HG02588 (cell line): ENCODE measurements around the gene FAM78A.
"Not testable (repeated sequence)": the region's sequence is repeated elsewhere in the genome, so short reads cannot be mapped to it uniquely, and the experiment has no call there.

Experiments used
- ATAC-seq: cut with Tn5 transposase; IDR thresholded peaks from one replicate; pipeline ENCODE4 v1.9.1; 2021; ENCODE audit warnings: mild to moderate bottlenecking, moderate library complexity; ENCODE audit not compliant: unreplicated experiment

Gene FAM78A

DNA sequence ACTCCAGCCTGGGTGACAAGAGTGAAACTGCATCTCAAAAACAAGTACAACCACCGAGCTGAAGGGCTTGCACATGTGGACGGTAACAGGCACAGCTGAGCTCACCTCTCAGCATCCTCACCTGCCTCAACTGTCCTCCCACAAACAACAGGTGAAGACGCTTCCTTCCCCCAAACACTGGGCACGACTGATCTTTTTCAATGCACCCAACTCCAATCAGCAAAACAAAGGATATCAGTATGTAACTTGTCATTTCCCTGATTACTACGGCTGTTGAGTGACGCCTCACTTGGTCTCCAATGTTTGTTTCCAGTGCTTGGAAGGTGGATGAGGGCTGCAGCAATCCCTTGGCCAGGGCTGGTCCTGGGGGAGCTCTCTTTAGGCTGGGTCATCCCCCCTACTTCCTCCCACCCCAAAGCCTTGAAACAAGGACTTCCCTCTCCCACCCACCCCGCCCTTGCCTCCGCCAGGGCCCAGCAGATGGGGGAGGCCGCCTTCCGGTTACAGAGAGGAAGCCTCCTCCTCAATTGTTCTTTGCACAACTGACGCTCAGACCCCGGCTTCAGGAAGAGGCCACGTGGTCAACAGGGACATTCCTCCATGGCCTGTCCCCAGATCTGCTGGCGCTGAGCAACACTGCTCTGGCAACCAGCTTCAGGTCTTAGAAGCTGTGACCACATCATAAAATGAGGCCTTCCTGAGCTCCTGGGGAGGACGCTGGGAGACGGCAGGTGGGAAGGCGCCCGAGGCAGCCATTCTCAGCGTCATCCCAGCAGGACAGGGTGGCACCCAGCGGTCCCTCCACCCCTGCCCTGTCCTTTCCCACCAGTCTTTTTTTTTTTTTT is 5.9 kb downstream of the FAM78A start:
- ATAC-seq: no peak

DNA sequence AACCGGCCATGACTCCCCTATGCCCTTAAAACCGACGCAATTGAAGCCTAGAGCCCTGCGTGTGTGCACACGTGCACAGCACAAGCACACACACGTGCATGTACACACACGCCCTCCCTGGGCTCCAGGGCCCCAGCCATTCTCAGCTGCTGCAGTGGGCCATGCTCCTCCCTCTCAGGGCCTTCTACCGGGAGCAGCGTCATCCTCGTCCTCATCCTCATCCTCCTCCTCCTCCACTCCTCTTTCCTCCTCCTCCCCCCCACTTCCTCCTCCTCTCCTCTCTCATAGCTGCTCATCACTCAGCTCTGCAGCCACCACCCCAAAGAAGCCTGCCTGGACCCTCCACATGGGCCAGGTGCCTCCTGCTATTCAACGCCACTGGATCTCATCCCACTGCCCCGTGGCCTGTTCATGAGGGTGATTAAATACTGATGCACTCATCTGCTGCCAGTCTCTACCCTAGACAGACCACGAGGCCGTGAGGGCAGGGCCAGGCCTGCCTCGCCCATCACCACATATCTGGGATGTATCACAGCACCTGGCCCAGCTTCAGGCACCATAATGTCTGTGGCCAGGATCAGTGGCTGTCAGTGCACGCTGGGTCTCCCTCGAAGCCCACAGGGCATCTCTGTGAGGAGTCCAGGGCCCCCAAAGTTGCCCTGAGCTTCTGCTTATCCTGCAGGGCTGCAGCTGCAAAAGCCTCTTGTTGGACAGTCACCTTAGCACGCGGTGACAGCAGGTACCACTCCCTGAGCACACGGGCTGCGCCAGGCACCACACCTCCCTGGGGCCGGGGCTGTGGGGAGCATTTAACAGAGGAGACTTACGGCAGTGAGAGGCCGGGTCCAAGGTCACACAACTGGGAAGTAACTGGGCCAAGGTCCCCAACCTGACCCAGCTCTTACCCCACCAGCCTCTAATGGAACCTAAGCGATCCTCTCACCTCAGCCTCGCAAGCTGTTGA is 9.8 kb downstream of the FAM78A start:
- no peak for ATAC-seq

DNA sequence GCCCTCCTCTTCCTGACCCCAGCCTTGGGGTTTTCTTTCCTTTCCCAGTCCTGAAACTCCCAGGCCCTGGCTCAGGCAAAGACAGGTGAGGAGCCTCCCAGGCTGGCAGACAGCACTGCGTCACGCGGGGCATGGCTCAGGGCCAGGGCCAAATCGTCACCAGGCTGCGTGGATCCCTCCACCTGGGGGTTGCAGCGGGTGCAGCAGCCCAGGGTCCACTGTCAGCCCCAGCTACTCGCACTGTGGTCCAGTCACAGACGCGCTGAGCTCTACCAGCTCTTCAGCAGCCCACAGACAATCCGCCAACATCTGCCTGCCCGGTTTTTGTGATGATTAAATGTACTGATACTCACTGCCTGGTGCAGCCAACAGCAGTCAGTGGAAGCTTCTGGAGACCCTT is 12.1 kb downstream of the FAM78A start:
- ATAC-seq: no peak

DNA sequence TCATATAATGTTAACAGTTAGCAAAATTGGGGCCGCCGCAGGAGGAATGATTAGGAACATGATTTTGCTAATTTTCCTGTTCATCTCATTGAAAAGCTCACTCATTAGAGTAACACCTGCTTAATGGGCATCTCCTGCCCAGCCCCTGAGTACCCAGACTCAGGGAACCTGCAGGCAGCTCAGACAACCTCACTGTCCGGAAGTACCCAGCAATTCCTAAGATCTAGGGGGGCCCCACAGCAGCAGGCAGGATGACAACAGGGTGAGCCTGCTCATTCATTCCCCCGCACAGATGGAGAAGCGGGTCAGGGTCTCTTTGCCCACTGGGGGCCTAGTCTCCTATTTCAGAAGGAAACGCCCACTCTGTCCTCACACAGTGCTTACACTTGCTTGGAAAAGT is 12.6 kb downstream of the FAM78A start:
- ATAC-seq: no peak

DNA sequence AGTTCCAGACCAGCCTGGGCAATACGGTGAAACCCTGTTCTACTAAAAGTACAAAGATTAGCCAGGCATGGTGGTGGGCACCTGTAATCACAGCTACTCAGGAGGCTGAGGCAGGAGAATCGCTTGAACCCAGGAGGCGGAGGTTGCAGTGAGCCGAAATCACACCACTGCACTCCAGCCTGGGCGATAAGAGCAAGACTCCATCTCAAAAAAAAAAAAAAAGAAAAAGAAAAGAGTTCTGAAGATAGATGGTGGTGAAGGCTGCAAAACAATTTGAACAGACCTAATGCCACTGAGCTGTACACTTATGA is 13.3 kb downstream of the FAM78A start:
- ATAC-seq: not testable (repeated sequence)

DNA sequence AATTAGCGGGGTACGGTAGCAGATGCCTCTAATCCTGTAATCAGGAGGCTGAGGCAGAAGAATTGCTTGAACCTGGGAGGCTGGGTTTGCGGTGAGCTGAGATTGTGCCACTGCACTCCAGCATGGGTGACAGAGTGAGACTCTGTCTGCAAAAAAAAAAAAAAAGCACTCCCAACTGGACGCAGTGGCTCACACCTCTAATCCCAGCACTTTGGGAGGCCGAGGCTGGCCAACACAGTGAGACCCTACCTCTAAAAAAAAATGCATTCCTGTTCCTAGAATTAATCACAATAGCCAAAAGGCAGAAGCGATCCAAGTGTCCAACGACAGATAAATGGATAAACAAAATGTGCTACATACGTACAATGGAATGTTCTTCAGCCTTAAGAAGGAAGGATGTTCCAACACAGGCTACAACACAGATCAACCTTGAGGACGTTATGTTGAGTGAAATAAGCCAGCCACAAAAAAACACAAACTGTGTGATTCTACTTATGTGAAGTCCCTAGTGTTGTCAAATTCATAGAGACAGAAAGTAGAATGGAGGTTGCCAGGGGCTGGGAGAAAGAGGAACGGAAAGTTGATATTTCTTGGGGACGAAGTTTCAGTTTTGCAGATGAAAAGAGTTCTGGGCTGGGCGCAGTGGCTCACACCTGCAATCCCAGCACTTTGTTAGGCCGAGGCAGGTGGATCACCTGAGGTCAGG is 13.8 kb downstream of the FAM78A start:
- no peak for ATAC-seq

DNA sequence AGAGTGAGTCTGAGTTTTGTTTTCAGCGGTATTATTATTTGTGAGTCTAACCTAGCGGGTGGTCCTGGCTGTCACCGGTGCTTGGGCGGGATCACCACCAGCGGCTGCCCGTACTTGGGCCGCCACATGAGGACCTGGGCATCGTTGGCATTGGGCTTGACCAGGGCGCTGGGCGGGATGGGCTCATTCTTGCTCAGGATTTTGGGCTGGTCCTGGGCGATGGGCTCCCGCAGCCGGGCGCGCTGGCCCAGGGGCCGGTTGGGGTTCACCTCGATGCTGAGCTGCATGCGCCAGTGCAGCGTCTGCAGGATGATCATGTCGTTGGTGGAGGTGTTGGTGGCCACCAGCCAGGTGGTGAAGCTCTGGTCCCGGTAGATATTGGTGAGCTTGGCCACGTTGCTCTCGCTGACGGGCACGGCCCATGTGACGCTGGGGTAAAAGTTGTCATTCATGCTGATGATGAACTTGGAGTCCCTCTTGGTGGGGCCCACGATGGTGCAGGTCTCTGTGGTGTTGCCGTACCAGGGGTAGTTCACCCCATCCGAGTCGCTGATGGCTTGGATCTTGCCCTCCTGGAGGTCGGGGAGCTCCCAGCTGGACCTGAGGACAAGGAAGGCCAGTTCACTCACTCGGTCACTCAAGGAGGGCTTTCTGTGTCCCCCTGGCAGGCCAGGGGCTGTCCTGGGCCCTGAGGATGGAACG is 15.4 kb downstream of the FAM78A start:
- no peak for ATAC-seq

DNA sequence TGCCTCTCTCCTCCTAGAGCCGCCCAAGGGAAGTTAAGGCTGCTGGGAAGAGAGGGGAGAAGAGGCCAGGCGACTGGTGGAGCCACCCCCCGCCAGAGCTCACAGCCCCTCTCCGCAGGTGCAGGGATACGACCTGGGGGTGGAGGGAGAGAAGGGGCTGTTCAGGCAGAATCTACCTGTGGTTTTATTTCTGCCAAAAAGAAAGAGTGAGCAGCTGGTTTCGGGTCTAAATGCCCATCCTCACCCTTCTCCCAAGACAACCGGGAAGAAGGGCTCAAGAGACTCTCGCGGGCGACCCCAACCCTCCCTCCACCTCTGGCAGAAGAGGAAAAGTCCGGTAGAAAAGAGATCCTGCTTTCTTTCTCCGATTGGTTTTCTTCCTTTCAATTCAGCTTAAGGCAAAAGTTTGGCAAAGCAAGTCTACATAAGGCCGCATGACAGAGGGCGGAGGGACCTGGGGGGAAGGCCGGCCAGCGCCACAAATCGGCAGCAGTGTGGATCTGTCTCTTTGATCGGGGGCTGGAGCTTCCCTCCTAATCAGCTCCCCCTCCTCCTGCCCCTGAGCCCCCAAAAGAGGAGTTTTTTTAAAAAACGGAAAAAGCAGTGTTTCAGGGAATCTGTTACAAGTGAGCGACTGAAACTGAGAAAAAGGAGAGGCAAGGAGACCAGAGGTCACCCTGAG is 16.3 kb downstream of the FAM78A start:
- ATAC-seq: no peak

DNA sequence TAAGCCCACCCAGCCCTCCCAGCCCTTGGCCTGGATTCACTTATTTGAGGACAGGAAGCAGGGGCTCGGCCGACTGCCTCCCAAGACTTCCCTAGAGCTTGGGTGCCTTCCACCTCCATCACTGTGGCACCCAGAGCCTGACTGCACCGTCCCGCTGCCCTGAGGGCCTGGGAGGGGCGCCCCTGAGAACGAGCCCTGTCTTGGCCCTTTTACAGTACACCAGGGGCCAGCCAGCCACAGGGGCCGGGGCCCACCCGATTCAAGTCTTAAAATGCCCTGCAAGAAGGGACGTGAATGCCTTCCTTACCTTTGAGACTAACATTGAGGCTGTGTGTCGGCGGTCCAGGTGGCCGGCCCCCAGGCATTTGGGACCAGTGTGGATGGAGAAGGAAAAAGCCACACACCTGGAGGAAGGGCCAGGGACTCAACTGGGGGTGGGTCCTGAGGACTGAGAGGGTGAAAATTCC is 16.8 kb downstream of the FAM78A start:
- no peak for ATAC-seq

DNA sequence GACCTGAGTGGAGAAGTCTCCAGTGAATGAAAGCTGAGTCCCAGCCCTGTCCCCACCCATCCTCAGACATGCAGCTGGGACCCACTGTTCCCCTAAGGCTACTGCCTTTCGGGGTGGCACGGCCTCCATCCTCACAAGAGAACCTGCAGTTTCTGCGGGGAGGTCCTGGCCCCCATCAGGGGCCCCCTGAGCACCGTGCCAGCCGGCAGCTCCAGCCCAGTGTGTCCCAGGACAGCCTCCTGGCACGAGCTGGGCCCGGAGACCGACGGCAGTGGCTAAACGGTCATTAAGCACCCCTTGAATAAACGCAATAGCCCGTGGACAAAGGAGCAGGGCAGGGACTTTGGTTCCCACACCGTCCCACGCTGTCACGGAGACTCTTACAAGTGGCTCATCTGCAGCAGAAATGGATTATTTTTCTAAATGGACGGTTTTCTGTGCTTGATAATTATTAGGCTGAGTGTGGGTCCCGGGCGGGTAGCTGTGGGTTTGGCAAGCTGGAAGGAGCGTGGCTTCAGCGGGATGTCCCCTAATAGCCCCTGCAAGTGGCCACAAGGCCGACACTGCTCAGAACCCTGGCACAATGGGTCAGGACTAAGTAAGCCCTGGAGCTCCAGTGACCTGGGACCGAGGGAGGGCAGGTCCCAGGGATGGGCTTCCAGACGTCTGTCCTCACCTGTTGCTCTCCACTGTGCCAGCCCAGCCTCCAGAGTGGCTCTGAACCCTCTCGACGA is 17.4 kb downstream of the FAM78A start:
- ATAC-seq: no peak

DNA sequence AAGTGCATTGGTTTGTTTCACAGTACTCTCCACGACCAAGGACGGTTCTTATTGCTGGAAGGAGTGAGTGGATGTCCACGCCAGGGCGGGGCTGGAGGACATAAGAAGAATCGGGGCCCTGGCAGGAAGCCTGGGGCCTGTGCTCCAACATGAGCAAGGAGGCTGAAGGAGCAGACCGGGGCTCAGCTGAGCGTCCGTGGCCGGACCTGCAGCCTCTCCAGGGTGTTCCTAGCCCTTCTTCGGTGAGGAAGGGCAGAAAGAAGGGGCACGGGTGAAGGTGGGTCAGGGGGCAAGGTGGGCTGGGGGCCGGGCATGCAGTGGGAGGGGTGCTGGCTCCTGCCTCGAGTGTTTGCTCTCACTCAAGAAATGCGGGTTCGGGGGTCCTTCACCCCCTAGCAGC is 18.1 kb downstream of the FAM78A start:
- no peak for ATAC-seq

DNA sequence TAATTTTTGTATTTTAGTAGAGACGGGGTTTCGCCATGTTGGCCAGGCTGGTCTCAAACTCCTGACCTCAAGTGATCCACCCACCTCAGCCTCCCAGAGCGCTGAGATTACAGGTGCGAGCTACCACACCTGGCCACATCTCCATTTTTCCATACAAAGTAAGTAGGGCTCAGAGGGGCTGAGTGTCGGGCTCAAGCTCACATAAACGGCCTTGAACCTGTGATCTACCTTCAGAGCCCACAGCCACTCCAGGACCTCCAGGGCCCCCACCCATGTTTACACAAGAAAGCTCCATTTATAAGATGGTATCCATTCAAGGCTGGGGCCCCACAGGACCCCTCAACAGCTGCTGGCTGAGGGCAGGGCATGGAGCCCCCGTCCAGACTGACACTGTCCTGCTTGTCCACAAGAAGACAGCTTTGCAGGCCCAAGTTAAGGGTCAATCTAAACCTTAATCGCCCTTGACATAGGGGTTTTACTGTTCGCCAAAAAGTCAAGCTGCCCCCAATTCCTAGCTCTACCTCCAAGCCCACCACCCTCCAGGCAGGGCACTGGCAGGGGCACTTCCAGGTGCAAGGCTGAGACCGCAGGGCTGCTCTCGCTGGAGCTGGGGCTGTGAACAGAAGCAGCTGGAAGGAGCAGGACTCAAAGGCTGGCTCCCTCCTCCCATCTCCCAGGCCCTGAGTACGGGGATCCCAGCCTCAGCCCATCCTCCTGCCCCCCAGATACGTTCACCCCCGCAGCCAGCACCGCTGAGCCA is 18.9 kb downstream of the FAM78A start:
- no peak for ATAC-seq

DNA sequence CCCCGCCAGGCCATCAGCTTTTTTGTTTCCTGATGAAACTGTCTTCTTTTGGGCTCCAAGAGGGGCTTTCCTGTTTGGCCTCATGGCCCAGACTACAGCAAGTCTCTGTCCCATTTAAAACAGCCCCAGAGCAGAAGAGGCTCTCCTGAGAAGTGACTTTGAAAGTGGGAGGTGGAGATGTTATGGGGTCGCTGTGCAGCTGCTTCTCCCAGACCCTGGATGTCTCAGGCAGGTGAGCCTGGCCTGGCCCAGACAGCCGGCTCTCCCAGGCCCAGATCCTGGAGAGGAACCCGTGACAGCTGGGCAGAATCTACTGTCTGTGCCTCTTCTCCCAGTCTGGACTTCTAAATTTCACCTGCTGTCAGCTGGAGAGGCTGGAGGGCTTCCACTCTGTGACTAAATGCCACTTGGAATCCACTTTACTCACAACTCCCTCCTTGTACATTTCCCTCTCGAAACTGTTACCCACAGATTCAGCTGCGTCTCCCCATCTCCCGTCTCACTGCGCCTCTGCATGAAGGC is 20.6 kb downstream of the FAM78A start:
- no peak for ATAC-seq

DNA sequence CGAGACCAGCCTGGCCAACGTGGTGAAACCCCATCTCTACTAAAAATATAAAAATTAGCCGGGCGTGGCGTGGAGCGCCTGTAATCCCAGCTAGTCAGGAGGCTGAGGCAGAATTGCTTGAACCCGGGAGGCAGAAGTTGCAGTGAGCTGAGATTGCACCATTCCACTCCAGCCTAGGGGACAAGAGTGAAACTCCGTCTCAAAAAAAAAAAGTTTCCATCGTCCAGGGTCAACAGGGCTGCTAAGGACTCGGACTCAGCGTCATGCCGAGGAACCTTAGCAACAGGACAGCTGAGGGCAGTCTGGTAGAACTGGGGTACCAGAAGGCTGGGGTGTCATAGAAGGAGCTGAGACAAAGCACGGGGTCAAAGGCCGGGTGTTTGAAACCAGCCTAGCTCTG is 21.7 kb downstream of the FAM78A start:
- ATAC-seq: no peak

DNA sequence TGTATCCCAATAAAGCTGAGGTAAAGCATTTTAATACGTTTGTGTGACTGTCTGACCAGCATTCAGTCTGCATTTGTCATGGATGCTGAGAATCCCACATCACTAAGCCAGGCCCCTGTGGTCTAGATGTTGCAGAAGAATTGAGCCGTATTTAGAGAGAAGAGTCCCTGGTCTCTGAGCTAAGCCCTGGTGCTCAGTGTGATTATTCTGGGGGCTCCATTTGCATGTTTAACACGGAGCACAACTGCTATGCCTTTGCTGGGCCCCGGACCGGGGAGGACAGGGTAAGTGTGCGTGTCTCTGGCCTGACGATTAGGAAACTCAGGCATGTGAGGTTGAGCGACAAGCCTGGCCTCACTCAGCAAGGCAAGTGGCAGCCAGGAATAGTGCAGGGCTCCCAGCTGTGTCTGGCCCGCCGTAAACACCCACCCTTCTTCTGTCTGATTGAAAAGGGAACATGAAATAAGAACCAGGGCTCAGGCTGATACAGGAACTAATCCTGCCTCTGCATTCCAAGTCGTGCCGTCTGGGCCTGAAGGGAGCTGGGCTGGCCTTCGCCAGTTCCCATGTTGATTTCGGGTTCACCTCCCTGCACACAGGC is 22.3 kb downstream of the FAM78A start:
- no peak for ATAC-seq

DNA sequence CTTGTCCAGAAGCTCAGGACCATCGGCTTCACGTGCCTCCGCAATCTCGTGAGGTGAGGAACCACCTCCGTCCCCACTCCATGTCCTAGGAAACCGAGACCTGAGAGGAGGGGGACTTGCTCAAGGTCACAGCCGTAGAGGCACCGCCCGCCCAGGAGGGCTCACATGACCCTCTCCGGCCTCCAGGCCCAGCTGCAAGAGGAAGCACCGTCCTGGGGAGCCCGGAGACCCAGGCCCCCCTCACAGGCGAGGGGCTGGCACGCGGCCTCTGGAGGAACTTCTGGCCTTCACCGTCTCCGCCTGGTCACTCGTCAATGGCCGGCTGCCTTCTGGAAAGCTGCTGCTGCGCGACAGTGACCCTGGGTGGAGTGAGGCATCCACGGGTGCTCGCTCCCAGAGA is 24.2 kb downstream of the FAM78A start:
- no peak for ATAC-seq

DNA sequence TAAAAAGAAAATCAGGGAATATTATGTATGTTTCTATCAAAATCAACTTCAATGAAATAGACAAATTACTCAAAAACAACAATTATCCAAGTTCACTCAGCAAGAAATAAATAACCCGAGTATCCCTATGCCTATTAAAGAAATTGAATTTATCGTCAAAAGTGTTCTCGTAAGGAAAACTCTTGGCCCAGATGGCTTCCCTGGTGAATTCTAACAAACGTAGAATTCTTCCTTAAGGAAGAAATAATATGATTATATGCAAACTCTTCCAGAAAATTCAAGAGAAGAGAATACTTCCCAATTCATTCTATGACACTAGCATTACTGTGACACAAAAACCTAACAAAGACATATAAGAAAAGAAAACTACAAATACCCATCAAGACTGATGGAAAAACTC is 29.7 kb downstream of the FAM78A start:
- ATAC-seq: no peak

DNA sequence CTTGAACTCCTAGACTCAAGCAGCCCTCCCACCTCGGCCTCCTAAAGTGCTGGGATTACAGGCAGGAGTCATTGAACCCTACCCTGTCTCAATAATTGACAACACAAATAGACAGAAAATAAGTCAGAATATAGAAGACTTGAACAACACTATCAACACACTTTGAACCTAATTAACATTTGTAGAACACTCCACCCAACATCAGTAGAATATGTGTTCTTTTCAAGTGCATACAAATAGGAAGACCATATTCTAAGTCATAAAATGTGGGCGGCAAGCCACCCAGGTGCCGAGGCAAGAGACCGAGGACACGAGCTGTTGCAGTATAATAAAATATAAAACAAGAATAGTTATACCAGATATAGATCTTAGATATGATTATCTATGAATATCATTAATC is 32.0 kb downstream of the FAM78A start:
- ATAC-seq: not testable (repeated sequence)
